ENCODE results near the gene CAMTA1. TPM values are rescaled to one million over a fixed set of nuclear protein-coding genes. Genes with fewer than 3 reads are reported as not detected.

CAMTA1 gene
- total RNA-seq, 1 experiment from 2014 or later: 50.3 TPM

DNA sequence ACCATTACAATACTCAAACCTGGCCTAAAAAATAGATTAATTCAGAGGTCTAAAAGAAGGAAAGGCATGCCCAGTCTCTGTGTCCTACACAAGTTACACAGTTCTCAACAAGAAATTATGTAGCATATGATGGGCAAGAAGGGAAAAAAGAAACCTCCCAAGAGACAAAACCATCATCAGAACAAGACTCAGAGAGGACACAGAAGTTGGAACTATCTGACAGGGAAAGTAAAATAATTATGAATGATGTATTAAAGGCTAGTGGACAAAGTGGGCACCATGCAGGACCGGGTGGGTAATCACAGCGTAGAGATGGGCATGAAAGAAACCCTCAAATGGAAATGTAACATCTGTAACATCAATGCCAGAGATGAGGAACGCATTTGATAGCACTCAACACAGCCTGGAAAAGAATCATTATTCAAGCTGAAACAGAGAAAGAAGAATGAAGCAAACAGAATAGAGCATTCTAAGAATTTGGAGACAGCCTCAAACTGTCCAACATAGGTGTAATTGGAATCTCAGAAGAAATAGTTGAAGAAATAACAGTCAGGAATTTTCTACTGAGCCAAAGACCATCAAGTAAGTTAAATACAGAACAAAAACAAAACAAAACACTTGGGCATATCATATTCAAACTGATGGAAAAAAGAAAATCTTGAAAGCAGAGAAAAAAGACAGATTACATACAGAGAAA, 1028.6 kb downstream of the CAMTA1 start:
- intact Hi-C loops (cut with micrococcal nuclease; ENCODE audit: unreplicated experiment): no loop called here
- TF ChIP-seq, protein P1, sequence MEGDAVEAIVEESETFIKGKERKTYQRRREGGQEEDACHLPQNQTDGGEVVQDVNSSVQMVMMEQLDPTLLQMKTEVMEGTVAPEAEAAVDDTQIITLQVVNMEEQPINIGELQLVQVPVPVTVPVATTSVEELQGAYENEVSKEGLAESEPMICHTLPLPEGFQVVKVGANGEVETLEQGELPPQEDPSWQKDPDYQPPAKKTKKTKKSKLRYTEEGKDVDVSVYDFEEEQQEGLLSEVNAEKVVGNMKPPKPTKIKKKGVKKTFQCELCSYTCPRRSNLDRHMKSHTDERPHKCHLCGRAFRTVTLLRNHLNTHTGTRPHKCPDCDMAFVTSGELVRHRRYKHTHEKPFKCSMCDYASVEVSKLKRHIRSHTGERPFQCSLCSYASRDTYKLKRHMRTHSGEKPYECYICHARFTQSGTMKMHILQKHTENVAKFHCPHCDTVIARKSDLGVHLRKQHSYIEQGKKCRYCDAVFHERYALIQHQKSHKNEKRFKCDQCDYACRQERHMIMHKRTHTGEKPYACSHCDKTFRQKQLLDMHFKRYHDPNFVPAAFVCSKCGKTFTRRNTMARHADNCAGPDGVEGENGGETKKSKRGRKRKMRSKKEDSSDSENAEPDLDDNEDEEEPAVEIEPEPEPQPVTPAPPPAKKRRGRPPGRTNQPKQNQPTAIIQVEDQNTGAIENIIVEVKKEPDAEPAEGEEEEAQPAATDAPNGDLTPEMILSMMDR (IDR thresholded peaks at IDR 0.05; ENCODE audit: unreplicated experiment): no peak
- no TSS peak for BruUV-seq (replicated peaks)
- no peaks in the 10 kb centered on the region for H3K4me1 Mint-ChIP-seq (ENCODE audit: low read depth, unreplicated experiment)
- CTCF ChIA-PET: no interaction called here
- peaks cover 3% of the 10 kb centered on the region for H3K36me3 Mint-ChIP-seq (ENCODE audit: insufficient read depth, unreplicated experiment)
- no peak overlapping the region for H3K4me3 Mint-ChIP-seq (ENCODE audit: low read depth, unreplicated experiment)
- H3K27me3 Mint-ChIP-seq (ENCODE audit: unreplicated experiment): no peaks in the 10 kb centered on the region
- H3K9me3 Mint-ChIP-seq (ENCODE audit: low read depth, unreplicated experiment): peaks cover 6% of the 10 kb centered on the region
- no peak for DNase-seq
- no peak overlapping the region for H3K27ac Mint-ChIP-seq (ENCODE audit: unreplicated experiment)

Other genes with a start within 250 kb of the CAMTA1 start
- 27.2 and 30.4 TPM in 2 replicates for gene NOL9, start 230.9 kb upstream of the CAMTA1 start, total RNA-seq (2022)
- not detected in 2 replicates for gene TAS1R1, start 230.1 kb upstream of the CAMTA1 start, total RNA-seq (2022)
- 24.4 and 25.2 TPM in 2 replicates for gene ZBTB48, start 205.5 kb upstream of the CAMTA1 start, total RNA-seq (2022)
- gene KLHL21, start 182.6 kb upstream of the CAMTA1 start, total RNA-seq (2022): 21.8 and 23.5 TPM in 2 replicates
- 14.2 and 14.5 TPM in 2 replicates for gene PHF13, start 171.7 kb upstream of the CAMTA1 start, total RNA-seq (2022)
- 11.4 and 11.5 TPM in 2 replicates for gene THAP3, start 160.6 kb upstream of the CAMTA1 start, total RNA-seq (2022)
- gene DNAJC11, start 83.6 kb upstream of the CAMTA1 start, total RNA-seq (2022): 57.3 and 64.0 TPM in 2 replicates